Fibroblast of skin of right biceps (primary cell): ENCODE data around the gene IL15.

Source experiments
- DNase-seq: peaks from one replicate; pipeline ENCODE4 v3.0.0-alpha.2; 2013

IL15 gene

DNA sequence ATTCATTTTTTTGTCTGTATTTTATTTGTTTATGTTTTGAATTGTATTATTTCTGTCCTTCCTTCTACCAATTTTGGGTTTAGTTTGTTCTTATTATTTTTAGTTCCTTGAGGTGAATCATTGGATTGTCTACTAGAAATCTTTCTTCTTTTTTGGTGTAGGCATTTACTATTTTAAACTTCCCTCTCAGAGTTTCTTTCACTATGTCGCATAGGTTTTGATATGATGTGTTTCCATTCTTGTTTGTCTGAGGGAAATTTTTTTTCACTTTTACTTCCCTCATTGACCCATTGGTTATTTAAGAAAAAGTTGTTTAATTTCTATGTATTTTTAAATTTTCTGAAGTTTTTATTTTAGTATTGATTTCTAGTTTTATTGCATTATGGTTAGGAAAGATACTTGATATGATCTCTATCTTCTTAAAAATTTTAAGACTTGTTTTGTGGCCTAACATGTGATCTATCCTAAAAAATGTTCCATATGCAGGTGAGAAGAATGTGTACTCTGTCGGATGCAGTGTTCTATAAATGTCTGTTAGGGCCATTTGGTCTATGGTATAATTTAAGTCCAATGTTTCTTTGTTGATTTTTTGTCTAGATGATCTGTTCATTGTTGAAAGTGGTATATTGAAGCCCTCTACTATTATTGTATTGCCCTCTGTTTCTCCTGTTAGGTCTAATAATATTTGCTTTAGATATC is 68.8 kb downstream of the IL15 start:
- no peak for DNase-seq

DNA sequence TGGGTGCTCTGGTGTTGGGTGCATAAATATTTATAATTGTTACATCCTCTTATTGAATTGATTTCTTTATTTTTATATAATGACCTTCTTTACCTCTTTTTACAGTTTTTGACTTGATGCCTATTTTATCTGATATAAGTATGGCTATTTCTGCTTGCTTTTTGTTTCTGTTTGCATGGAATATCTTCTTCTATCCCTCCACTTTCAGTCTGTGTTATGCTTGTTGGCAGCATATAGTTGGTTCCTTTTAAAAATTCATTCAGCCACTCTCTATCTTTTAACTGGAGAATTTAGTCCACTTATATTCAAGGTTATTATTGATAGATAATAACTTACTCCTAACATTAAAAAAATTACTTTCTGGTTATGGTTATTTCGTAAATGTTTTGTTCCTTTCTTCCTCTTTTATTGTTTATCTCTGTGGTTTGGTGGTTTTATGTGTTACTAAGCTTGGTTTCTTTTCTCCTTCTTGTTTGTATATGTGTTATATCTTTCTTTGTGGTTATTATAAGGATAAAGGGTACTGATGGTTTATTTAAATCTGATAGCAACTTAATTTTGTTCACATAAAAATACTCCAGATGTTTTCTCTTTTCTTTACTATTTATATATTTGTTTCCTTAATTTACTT is 69.5 kb downstream of the IL15 start:
- DNase-seq: no peak

- no peak for DNase-seq
Measured at GRCh38 chr4:141706445-141706844, 70.1 kb downstream of the IL15 start.

DNA sequence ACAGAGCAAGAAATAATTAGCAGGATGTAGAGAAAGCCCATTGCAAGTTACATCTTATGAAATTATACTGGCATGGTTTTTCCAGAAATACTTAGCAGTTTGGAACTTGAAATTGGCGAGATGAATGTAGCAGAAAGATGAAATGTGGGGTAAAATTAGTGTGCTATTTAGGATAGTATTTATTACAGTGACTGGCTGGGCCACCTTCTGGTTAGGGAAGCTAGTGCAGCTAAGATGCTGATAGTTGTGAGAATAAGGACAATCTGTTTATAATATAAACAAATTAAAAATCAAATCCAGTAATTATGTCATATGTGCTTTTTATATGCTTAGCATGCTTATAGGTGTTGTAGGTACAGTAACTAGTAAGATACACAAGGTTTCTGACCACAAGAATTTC is 74.8 kb downstream of the IL15 start:
- peak; percentile 35 for DNase-seq

DNA sequence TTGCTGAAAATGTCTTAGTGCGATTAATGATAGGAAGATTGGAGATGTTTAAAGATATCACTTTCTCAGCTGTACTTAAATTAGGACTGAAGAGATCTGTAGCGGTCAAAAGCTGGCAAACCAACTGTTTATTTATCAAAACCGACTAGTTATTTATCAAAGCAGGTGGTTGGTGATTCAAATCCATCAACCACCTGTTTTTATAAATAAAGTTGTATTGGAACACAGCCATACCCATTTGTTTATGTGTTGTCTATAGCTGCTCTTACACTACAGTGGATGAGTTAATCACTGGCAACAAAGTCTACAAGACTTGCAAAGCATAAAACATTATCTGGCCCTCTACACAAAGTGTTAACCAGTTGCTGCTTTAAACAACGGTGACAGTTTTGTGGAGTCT is 76.8 kb downstream of the IL15 start:
- DNase-seq: no peak

DNA sequence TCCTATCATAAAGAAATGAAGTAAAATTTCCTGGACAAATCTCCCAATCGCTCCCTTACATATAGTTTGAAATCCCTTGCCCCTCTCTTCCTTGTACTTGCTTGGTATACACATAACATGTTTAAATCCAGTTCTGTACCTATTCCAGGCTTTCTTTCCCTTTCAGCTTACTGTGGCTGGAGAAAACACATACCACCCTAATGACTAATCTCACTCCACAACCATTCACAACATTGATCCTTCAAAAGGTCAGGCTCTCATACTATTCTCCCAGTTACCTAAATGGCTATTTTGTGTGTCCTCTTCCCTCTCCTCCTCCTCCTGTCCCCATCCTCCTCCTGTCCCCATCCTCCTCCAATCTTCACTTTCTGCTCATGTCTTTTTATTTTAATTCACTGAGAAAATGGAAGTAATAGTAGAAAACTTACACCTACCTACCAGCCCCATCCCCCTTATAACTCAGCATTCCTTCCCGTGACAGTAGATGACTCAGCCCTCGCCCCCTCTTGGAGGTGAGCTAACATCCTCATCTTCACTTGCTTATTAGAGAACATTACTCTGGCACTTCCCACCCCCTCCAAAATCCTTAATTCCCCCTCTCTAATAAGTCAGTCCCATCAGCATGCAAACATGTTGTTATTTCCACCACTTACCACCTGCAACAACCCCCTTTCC is 77.5 kb downstream of the IL15 start:
- DNase-seq: peak; percentile 80

DNA sequence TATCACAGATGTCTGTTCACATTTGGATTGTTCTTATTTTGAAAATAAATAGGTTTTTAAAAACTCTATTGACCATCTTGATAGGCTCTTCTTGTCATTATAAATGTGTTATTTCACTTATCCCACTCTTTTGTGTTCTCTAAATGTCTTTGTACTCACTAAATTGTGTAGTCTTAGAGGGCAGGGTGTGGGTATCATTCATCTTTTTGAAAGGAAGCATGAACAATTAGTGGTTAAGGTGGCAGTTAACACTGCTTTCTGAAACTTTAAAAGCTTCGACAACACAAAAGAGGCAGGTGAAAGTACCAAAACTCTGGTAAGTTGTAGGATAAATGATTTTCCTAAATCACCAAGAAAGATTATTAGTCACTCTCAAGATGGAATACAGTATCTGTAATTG is 83.2 kb downstream of the IL15 start:
- DNase-seq: no peak

GRCh38 chr4:141721174-141721573 is 84.8 kb downstream of the IL15 start:
- DNase-seq: peak; percentile 15

DNA sequence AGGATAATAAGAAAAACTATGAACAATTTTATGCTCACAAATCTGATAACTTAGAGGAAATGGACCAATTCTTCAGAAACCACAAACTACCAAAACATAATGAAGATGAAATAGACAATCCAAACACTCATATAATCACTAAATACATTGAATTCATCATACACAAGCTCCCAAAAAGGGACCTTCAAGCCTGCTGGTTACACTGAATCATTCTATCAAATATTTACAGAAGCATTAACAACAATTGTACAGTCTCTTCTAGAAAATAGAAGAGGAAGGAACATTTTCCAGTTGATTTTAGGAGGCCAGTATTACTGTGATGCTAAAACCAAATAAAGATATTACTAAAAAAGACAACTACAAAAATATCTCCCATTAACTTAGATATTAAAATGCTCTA is 88.3 kb downstream of the IL15 start:
- peak; percentile 14 for DNase-seq

- no peak for DNase-seq
Measured at GRCh38 chr4:141727420-141727819, 91.0 kb downstream of the IL15 start.

DNA sequence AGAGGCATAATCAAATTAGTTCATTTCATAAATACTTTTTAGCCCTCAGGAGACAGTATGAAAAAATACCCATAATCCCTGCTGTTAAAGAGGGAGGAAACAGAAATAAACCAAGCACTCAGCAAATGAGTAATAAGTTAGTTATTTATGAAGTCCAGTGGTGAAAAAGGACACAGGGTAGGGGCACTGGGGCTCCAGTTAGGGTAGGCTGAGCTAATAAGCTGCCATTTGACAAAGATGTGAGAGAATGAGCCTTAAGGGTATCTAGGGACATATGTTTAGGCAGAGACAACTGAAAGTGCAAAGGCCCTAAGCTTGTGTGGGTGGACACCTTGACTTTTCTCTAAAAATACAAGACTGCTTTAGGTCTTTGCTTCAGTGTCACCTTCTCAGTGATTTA is 94.4 kb downstream of the IL15 start:
- DNase-seq: peak; percentile 35

- DNase-seq: peak; percentile 61
Measured at GRCh38 chr4:141731481-141731880, 95.1 kb downstream of the IL15 start.

GRCh38 chr4:141739636-141740035 is 103.3 kb downstream of the IL15 start:
- DNase-seq: peak; percentile 40

GRCh38 chr4:141746026-141746425 is 109.6 kb downstream of the IL15 start:
- no peak for DNase-seq

DNA sequence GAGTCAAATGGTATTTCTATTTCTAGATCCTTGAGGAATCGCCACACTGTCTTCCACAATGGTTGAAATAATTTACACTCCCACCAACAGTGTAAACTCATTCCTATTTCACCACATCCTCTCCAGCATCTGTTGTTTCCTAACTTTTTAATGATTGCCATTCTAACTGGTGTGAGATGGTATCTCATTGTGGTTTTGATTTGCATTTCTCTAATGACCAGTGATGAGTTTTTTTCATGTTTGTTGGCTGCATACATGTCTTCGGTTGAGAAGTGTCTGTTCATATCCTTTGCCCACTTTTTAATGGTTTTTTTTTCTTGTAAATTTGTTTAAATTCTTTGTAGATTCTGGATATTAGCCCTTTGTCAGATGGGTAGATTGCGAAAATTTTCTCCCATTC is 115.4 kb downstream of the IL15 start:
- DNase-seq: peak; percentile 40

GRCh38 chr4:141757287-141757686 is 120.9 kb downstream of the IL15 start:
- no peak for DNase-seq

DNA sequence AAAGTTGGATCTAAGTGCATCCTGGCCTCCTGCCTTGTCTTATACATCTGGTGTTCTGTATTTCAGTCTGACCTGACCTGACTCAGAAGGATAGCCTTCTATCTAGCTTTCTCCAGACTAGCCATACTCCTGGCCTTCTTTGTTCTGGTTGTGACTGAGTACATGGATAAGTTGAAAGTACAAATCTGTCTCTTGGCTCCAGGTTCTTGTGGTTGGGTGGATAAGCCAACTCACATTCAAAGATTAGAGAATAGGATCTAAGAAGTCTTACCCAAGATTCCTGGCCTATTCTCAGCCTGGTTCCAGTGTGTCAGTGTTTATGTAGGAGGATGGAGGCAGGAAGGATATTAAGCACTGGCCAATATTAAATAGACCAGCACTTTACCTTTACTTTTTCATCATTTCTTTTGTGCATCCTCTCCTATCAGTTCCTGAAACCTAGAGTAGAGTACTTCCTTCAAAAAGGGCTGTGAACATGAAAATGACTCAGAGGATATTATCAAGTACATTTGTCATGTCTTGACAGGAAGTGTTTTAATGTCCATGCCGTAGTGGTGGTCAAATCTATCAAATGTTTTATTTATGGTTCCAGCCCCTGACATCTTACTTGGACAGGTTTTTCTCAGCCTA is 123.5 kb downstream of the IL15 start:
- DNase-seq: peak; percentile 17

GRCh38 chr4:141761926-141762325 is 125.5 kb downstream of the IL15 start:
- no peak for DNase-seq

DNA sequence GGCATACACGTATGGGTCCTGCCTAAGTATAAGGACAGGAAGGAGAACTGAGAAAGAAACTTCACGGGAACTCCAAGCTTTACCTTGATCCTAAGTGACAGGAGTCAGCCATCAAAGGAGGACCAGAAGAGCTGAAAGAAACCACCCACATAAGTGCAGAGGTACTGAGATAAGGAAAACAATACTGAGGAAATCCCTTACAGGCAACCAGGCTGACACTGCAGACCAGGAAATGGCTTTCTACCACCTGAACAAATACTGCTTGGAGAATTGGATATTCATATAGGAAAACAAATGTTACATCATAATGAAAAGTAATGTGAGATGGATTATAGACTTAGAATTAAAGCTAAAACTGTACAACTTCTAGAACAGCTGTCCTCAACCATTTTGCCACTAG is 127.0 kb downstream of the IL15 start:
- DNase-seq: no peak

DNA sequence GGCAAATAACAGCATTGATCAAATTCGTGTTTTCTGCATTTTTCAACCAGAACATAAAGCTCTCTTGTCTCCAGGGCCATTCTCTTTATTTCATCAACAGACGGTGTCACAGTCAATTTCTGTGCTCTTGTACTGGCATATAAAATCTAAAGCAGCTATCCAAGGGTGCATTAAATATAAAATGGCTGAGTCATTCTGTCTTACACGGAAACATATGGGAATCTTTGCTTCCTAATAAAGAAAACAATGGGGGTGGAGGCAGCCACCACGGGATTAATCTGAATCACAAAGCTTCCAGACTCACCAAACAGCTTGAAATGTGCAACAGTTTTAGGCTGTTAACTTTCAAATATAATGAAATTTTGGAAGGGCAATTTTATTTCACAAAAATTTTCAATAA is 132.6 kb downstream of the IL15 start:
- peak; percentile 89 for DNase-seq

GRCh38 chr4:141771889-141772830 is 135.8 kb downstream of the IL15 start:
- DNase-seq: no peak

- DNase-seq: no peak
Measured at GRCh38 chr4:141772838-141773237, 136.5 kb downstream of the IL15 start.

GRCh38 chr4:141782205-141782604 is 145.8 kb downstream of the IL15 start:
- no peak for DNase-seq
